HG02798 (cell line): ENCODE measurements around the gene SYT1.

Experiments used
- ATAC-seq: cut with Tn5 transposase; IDR thresholded peaks from one replicate; pipeline ENCODE4 v1.9.1; 2021; ENCODE audit warnings: mild to moderate bottlenecking; ENCODE audit not compliant: unreplicated experiment, poor library complexity

Gene SYT1

DNA sequence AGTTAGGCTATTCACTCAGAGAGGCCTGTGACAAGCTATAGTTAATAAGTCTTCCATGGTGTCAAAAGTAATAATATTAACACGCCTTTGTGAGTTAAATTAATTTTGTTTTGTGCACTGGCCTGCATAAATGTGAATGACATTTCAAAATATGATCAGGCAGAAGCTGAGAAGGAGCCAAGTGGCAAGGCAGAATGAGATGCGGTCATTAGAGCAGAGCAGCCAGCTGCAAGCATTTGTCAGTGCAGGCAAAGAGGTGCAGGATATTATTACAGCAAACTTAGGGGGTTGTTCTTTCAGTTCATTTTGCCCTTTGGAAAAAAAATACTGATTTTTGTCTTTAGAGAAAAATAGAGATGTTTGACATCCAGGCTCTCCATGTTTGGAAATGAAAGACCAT, 461.6 kb downstream of the SYT1 start:
- ATAC-seq, result no peak

DNA sequence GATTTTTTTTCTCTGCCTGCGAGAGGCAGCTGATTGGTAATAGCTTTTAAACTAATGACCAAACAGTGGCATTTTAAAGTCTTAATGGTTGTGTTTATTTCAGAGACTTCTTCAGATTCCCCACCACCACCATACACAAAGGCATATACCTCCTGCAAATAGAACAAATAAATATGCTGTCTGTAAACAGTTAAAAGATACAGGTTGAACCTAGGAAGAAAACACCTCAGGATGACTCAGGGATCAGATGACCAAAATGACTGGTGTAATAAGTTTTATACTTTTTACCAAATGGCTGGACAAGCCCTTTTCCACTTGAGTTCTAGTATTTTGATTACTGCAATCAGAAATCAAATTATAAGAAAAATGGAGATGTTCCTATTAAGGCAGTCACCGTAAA, 462.1 kb downstream of the SYT1 start:
- no peak for ATAC-seq

DNA sequence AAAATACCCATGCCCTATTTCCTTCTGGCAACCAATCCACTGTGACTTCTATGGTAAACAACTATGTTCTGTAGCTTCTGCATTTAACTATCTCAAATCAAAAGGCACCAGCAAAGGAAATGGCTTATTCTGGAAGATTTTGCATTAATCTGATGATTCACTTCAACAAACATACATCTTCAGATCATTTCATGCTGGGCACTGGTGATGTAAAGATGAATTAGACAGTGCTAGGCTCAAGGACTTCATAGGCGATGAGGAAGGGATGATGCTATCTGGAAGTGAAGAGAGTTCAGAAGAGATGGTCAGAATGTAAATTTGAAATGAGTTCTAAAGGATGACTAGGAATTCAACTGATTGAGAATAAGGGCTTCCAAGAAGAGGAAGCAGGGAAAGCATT, 462.9 kb downstream of the SYT1 start:
- no peak for ATAC-seq

GRCh38 chr12:79329933-79330332, 465.4 kb downstream of the SYT1 start:
- ATAC-seq, result no peak

- ATAC-seq, result no peak
These were observed 467.3 kb downstream of the SYT1 start for GRCh38 chr12:79331870-79332269.

DNA sequence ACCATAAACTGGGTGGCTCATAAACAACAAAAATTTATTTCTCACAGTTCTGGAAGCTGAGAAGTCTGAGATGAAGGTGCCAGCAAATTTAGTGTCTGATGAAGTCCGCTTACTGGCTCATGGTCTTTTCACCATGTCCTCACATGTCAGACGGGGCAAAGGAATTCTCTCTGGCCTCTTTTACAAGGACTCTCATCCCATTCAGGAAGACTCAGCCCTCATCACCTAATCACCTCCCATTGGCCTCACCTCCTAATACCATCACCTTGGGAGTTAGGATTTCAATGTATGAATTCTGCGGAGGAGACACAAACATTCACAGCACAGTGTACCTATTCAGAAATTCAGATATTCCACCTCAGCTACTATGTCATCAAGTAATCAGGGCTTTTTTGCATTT, 468.6 kb downstream of the SYT1 start:
- ATAC-seq, result no peak

GRCh38 chr12:79337662-79338290, 473.2 kb downstream of the SYT1 start:
- ATAC-seq, result no peak

DNA sequence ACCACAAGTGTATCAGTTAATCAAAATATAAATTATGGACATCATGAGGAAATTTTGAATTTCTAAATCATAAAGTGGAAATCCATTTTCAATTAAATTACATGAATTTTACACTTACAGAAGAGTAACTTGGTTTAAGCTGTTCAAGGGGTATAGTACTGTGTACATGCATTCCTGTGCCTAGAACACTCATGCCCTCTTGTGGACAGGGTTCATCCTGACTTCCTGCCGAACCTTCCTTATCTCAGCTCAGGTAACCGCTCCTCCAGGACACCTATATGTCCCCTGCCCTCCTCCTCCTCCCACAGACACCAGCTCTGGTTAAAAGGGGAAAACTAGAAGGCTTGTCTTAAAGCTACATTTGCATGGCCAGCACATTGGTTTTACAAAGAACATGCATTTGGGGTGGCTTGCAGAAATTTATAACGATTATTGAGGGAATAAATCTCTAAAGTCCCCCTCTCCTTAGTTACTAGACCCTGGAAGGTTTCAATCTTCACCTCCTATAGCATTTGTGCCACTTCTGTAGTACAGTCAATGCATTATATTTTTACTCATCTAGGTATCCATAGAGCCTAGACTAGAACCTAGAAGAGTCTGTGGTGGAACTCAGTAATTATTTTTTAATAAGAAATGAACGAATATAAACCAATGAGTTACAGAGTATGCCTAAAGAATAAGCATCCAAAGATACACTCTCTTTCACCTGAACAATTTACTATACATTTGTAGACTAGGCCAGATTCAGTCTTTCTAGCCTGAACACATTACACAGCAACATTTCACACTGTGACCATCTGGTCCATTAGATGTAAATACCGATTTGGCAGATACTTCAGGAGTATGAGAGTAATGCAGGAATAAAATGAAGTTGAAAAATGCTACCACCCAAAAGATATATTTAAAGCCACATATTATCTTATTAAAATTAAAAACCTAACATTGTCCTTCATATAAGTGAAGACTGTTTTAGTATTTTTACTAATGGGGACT, 480.6 kb downstream of the SYT1 start:
- ATAC-seq, result peak; percentile 81

GRCh38 chr12:79347866-79348265, 483.3 kb downstream of the SYT1 start:
- peak; percentile 32 for ATAC-seq

DNA sequence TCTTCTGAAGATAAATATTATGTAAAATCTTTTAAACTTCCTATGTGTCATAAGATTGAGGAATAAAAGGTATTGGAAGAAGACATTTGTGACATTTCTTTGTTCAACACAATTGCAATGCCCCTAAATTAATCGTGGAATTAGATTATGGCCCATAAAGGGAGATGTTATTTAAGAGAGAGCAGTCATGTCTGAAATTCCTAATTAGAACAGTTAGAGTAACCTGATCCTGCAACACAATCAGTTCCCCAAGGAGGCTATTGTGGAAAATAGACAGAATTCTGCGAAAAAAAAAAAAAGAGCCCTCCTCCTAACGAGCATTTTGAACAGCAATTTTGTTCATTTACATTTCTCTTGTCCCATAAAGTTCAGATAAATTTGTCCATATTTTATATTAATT, 486.7 kb downstream of the SYT1 start:
- ATAC-seq, result no peak

GRCh38 chr12:79356216-79356615, 491.6 kb downstream of the SYT1 start:
- ATAC-seq, result no peak

DNA sequence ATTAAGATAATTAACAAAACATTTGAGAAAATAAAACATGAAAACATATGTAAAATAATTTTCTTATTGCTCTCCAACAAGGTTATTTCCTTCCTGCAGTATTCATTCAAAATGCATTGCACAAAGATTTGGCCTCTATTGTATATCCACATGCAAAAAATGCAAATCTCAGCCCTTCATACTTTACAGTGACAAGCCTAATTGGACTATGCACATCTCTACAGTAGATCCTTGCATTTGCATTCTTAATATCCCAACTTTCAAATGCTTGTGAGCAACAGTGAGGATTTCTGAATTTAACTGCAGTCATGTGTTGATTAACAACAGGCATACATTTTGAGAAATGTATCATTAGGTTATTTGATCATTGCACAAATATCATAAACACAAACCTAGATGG, 492.5 kb downstream of the SYT1 start:
- ATAC-seq, result no peak

DNA sequence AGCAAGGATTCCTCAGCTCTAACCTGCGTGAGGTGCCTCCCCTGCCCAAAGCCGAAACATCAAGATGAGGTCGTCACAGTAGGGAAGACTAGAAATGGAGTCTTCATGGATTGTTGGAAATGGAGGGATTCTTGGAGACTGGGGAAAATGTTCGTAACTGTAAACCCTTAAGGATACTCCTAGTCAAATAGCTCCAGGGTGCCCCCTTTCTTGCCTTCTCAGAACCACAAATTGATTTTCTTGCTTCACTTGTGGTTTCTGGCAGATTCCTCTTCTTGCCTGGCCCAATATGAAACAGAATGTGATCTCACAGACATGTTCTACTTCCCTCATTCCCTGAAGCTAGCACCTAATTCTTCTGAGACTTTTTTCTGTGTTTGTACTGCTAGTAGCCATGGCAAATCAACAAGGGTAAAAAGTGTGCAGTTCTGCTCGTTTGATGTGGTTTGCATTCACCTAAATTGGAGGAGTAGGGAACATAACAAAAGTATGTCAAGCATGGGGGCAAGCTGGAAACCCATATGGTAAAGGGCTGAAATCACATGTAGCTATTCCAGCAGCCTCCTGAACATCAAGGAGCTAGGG, 494.2 kb downstream of the SYT1 start:
- no peak for ATAC-seq

DNA sequence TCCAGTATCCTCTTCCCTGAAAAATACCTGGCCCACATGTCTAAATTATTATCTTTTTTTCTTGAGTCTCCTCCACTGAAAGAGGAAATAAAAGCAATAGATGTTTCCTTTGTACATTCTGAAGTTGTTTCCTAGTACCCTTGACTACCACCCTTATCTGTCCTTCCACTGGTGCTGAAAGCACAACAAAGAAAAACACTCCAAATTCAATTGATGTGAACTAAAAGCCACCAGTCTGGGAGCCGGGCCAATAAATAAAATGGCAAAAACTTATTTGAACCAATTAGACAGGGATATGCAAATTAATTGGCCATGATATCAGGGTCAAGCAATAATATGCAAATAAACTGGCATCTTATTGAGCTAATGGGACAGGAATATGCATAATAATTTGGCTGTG, 495.7 kb downstream of the SYT1 start:
- no peak for ATAC-seq

GRCh38 chr12:79360936-79361335, 496.4 kb downstream of the SYT1 start:
- no peak for ATAC-seq

DNA sequence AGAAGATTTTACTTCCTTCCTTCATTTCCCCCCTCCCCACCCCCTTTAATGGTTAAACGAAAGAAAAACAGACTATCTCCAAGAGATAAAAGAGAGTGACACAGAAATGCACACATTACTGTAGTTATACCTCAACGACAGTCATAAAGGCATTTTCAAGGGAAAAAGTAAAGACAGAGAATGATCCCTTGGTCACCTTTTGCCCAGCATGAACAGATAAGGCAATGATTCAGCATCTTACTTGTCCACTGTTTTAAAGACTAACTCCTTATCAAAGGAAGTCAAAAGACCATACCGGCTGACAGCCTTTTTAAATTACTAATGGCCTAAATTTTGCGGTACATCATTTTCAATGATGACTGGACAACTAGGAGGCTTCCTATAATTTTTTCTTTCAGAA, 499.6 kb downstream of the SYT1 start:
- ATAC-seq, result no peak

DNA sequence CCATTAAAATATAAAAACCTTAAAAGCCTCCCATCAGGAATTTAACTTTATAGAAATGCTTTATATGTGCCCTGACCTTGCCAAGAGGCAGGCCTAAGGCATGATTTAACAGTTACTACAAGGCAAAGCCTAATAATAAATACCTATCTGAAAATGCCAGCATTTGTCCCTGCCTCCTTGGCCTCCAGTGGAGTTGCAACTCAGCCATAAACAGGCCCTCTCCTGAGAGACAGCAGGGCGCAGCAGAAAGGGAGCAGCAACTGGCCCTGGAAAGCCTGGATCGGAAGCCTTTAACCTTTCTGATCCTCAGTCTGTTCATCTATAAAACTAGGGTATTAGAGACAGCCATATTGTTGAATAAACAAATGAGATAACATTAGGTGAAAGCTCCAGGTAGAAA, 501.8 kb downstream of the SYT1 start:
- no peak for ATAC-seq

GRCh38 chr12:79367032-79367589, 502.5 kb downstream of the SYT1 start:
- ATAC-seq, result no peak

DNA sequence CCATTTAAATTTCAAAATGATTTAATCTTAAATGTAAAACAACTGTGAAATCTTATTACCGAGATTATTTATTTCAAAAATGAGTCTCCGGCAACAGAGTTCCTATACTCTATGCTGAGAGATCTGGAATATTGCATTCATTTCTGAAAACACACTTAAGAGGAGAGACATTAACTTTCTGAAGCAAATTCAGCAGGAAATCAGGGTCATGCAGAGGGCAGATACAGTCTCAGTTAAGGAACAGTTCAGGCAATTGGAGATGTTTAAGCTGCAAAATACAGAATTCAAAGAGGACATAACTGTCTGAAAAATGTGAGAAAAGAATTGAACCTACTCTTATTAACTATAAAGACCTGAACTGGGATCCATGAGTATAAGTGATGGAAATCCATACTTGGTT, 505.4 kb downstream of the SYT1 start:
- no peak for ATAC-seq

- no peak for ATAC-seq
These were observed 506.7 kb downstream of the SYT1 start for GRCh38 chr12:79371226-79371625.

- ATAC-seq, result peak; percentile 86
These were observed 509.4 kb downstream of the SYT1 start for GRCh38 chr12:79373896-79374499.
